Heart left ventricle (tissue), 16 donors: ENCODE measurements around the gene ELANE. TPM values are rescaled to one million over a fixed set of nuclear protein-coding genes. Genes with fewer than 3 reads are reported as not detected.
A peak's percentile ranks its signal among the peaks of the same experiment; 100 is the strongest.

Experiments used
- ATAC-seq, 4 donors: fragments of 200-7000 bp; cut with Tn5 transposase; one replicate each; pipeline ENCODE4 v1.9.1; 2020 to 2022; ENCODE audit warnings: moderate library complexity in 4 of 4, mild to moderate bottlenecking in 3 of 4, moderate number of reproducible peaks in 1 of 4
- DNase-seq, 5 donors: peaks; one replicate each; pipeline ENCODE4 v3.0.0-alpha.2; 2020
- H3K27ac ChIP-seq, 12 donors: fragments of 200-600 bp; sonication (generic) in 4 of 12; one replicate each; pipeline versions ENCODE4 v1.5.0 to v1.8.0; 2016 to 2022; ENCODE audit warnings: mild to moderate bottlenecking in 2 of 12
- H3K27me3 ChIP-seq, 9 donors: fragments of 200-600 bp; sonication (generic) in 2 of 9; one replicate each; pipeline versions ENCODE4 v1.5.1 to v1.8.0; 2016 to 2022; ENCODE audit warnings: mild to moderate bottlenecking in 3 of 9
- H3K36me3 ChIP-seq, 9 donors: fragments of 200-600 bp; sonication (generic) in 2 of 9; one replicate each; pipeline versions ENCODE4 v1.5.0 to v1.8.0; 2018 to 2022; ENCODE audit warnings: mild to moderate bottlenecking in 2 of 9
- H3K4me1 ChIP-seq, 12 donors: fragments of 200-600 bp; sonication (generic) in 4 of 12; one replicate each; pipeline versions ENCODE4 v1.5.0 to v1.8.0; 2016 to 2022; ENCODE audit warnings: mild to moderate bottlenecking in 3 of 12
- H3K4me3 ChIP-seq, 12 donors: fragments of 200-600 bp; sonication (generic) in 4 of 12; one replicate each; pipeline versions ENCODE4 v1.5.0 to v1.8.0; 2017 to 2022; ENCODE audit warnings: mild to moderate bottlenecking in 9 of 12, moderate library complexity in 4 of 12
- H3K9me3 ChIP-seq, 12 donors: fragments of 200-600 bp; sonication (generic) in 4 of 12; one replicate each; pipeline versions ENCODE4 v1.5.0 to v1.8.0; 2016 to 2022; ENCODE audit warnings: mild to moderate bottlenecking in 1 of 12
- POLR2A ChIP-seq, 2 donors: fragments of 450-650 bp; IDR thresholded peaks; one replicate each; pipeline ENCODE4 v1.6.1; 2017; ENCODE audit warnings: antibody characterized with exemption in 2 of 2, mild to moderate bottlenecking in 2 of 2, moderate library complexity in 2 of 2
- WGBS, 4 donors: extraction: QIAGEN DNeasy Blood & Tissue Kit in 2 of 4; methylation state at CpG; one replicate each; pipeline versions ENCODE4 v1.1.5 to v1.1.7; 2013 to 2018; 5-methylcytosine and 5-hydroxymethylcytosine counted together
- intact Hi-C, 10 donors: fragments of 100-400 bp; cut with DNase I; formaldehyde crosslinking; loops; one replicate each; pipeline versions ENCODE4 v1.11.1 to v1.14.2; 2022
- polyA plus RNA-seq, 2 donors: library from polyadenylated mRNA; stranded (reverse); fragments of 200-250 nt; gene quantifications; one replicate each; pipeline ENCODE4 v1.2.3, GENCODE V29; 2013
- total RNA-seq, 9 donors: library from RNA; depleted of rRNA in 2 of 9; stranded (reverse); fragments of >200 nt in 2 of 9; fragmentation: NEBNext Ultra II Directional in 3 of 9; extraction: Animal tissue kit (Norgen Biotek cat#: 25700) in 3 of 9; gene quantifications; one replicate each; pipeline versions ENCODE4 v1.1.0 to v1.2.4, GENCODE V29; 2016 to 2023
- TF ChIP-seq, protein P1 (sequence below), 12 donors: fragments of 200-600 bp; sonication (generic) in 4 of 12; IDR thresholded peaks; one replicate each; pipeline versions ENCODE4 v1.5.0 to v1.8.0; 2018 to 2022; ENCODE audit warnings: antibody characterized with exemption in 12 of 12, mild to moderate bottlenecking in 5 of 12
- donor health status: ischemic (EF 13 %, LVEDD 7.1; RV severe dilation, severe dysfunction).
- donor health status: healthy with polysubstance abuse.
- donor health status: DM: no; HTN: yes; CAD: no.
- donor health status: DM: no; HTN: no; CAD: no.
- donor health status: ischemic (EF 25% LVEDD 6.9; RV normal size, moderate dysfunction).
- donor health status: ischemic (EF 25% LVEDD 5.7; RV mildly dilated, moderate dysfunction).
- donor health status: healthy.
- donor health status: DM: yes; HTN: yes; CAD: no.
- donor health status: ischemic (EF 35%, LVEDD 5.7; RV mildly dilated, moderate dysfunction).
- donor health status: nonischemic (EF 11% LVEDD 7.7; RV severe dilation, severe dysfunction).
- donor health status: DM: yes; HTN: yes; CAD: no.
- donor health status: PGD.
- donor health status: ischemic (EF 29% LVEDD 5.4; RV normal size, mild dysfunction).
- donor health status: nonischemic (EF 23%, LVEDD 6.1; RV moderate dilation, normal function).

Gene ELANE
- total and polyA plus RNA-seq, 11 donors, result 0.42 to 1.8 (median 1.2) TPM; not detected in 5

DNA sequence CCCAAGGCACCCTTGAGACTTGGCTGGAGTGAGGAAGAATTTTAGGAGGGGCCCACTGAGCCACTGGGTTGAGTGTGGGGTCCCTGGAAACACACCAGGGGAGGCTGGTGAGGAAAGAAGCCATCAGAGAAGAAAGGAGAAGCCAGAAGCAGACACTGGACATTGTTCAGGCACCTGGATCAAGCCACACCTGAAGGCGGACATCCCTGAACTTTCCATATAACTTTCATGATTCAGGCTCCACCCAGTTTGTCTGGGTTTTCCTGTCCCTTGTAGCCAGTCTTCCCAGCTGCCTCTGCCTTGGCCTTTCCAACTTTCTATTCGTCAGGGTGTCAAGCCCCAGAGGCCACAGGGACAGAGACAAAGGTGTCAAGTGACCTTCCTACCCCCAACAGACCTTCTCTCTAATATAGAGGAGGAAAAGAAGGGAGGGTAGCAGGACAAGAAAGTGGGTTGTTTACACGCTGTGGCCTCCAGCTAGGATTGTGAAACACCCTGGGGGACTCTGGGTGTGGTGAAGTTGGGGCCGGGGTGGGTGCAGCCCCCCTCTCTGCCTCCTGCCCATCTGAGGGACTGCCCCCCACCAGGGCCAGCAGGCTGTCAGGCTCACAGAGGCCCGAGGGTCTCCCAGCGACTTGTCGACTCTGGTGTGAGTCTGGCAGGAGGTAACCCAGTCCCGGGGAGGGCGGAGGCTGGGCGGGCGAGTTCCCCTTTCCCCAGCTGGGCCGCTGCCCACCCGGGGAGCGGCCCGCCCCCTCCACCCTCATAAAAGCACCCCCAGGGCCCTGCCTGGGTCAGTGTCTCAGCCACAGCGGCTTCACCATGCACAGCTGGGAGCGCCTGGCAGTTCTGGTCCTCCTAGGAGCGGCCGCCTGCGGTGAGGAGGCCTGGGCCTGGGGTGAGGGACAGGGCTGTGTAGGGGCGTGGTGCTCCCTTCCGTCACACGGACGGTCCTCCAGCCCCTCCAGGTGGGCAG lies 7.1 kb downstream of the ELANE start, which contains the start of gene CFD:
TSS of gene CFD (plus strand) at position 797 of the 976 bp plus-strand sequence. CDS start at position 823, 26 bp downstream.
- peak; percentile 43 to 69 (median 60) for ATAC-seq
- Histone ChIP-seq H3K27me3 (peaks cover 0 to 48% (median 17%) of the 10 kb centered on the region in 9 donors), H3K9me3 (no peaks in the 10 kb centered on the region), H3K4me1 (peaks cover 0 to 40% (median 3%) of the 10 kb centered on the region in 12 donors), H3K27ac (peak within 1 kb of the TSS; percentile 40 to 82 (median 74)), H3K4me3 (peak within 1 kb of the TSS; percentile 13 to 59 (median 44)), H3K36me3 (no peaks in the 10 kb centered on the region)
- 40 to 51% (median 45%) methylated on average over 18 to 24 of the region's 24 CpGs for WGBS, 4 donors
- intact Hi-C loops, result loop anchor here in 9 of 10 donors (5.0 to 10.0 kb wide), 5 partner anchors 63 to 123 kb away; partner anchors contain the start of gene WDR18 (in 2 of the 9)
- peak; percentile 60 to 89 (median 72) for DNase-seq
- TF ChIP-seq POLR2A (IDR thresholded peaks at IDR 0.05), result peak in 1 of 2 donors; percentile 67
- TF ChIP-seq, protein P1, sequence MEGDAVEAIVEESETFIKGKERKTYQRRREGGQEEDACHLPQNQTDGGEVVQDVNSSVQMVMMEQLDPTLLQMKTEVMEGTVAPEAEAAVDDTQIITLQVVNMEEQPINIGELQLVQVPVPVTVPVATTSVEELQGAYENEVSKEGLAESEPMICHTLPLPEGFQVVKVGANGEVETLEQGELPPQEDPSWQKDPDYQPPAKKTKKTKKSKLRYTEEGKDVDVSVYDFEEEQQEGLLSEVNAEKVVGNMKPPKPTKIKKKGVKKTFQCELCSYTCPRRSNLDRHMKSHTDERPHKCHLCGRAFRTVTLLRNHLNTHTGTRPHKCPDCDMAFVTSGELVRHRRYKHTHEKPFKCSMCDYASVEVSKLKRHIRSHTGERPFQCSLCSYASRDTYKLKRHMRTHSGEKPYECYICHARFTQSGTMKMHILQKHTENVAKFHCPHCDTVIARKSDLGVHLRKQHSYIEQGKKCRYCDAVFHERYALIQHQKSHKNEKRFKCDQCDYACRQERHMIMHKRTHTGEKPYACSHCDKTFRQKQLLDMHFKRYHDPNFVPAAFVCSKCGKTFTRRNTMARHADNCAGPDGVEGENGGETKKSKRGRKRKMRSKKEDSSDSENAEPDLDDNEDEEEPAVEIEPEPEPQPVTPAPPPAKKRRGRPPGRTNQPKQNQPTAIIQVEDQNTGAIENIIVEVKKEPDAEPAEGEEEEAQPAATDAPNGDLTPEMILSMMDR (IDR thresholded peaks at IDR 0.05), result no peak

DNA sequence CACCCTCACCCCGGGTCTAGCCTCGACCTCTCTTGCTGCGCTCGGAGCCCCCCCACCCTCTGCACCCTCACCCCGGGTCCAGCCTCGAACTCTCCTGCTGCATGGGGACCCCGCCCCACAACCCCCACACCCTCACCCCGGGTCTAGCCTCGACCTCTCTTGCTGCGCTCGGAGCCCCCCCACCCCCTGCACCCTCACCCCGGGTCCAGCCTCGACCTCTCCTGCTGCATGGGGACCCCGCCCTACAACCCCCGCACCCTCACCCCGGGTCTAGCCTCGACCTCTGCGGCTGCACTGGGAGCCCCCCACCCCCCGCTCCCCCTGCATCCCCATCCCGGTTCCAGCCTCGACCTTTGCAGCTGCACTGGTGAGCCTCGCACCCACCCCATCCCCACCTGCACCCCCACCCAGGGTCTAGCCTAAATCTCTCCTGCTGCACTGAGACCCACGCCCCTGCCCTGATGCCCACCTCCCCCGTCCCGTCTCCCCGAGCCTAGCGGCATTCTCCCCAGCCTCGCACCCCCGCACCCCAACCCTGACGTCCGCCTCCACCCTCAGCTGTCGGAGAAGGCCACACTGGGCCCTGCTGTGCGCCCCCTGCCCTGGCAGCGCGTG lies 9.1 kb downstream of the ELANE start:
- Histone ChIP-seq H3K9me3 (no peaks in the 10 kb centered on the region), H3K27ac (no peak overlapping the region), H3K27me3 (peaks cover 0 to 48% (median 17%) of the 10 kb centered on the region in 9 donors), H3K36me3 (no peaks in the 10 kb centered on the region), H3K4me1 (peaks cover 0 to 42% (median 4%) of the 10 kb centered on the region in 12 donors), H3K4me3 (peak overlapping the region in 6 of 12 donors; percentile 40 to 59 (median 56))
- ATAC-seq, result no peak
- DNase-seq, result no peak
- intact Hi-C loops, result loop anchor here in 6 of 10 donors (5.0 to 10.0 kb wide), 4 partner anchors 51 to 124 kb away; partner anchors contain the start of genes R3HDM4 (in 3 of the 6) and WDR18 (in 1 of the 6)
- 62 to 71% (median 68%) methylated on average over 11 to 35 of the region's 35 CpGs for WGBS, 4 donors
- no peak for TF ChIP-seq POLR2A (IDR thresholded peaks at IDR 0.05)
- TF ChIP-seq, protein P1 (IDR thresholded peaks at IDR 0.05), result no peak

DNA sequence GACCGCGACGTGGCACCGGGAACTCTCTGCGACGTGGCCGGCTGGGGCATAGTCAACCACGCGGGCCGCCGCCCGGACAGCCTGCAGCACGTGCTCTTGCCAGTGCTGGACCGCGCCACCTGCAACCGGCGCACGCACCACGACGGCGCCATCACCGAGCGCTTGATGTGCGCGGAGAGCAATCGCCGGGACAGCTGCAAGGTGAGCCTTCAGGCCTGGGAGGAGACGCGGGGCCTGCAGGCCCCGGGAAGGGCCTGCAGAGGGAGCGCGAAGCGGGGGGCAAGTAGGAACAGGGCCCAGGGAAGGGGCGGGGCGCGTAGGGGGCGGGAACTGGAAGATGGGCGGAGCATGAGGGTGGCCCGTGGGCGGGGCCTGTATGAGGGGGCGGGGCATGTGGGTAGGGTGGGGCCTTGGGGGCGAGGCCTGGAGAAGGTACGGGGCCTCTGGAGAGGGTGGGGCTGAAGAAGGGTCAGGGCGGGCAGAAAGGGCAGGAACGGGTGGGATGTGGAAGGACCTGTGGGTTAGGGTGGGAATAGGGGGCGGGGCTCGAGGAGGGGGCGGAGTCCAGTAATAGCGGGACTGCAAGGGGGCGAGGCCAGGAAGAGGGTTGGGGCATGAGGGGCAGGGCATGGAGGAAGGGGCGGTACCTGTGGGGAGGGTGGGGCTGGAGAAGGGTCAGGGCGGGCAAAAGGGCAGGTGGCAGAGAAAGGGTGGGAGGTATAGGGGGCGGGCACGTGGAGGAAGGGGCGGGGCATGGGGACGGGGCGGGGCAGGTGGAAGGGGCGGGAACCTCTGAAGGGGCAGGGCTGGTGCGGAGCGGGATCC lies 9.9 kb downstream of the ELANE start:
- Histone ChIP-seq H3K27ac (no peak overlapping the region), H3K4me1 (peaks cover 0 to 42% (median 4%) of the 10 kb centered on the region in 12 donors), H3K27me3 (peaks cover 0 to 48% (median 17%) of the 10 kb centered on the region in 9 donors), H3K9me3 (no peaks in the 10 kb centered on the region), H3K4me3 (peak overlapping the region in 2 of 12 donors; percentile 5 to 54), H3K36me3 (no peaks in the 10 kb centered on the region)
- TF ChIP-seq, protein P1 (IDR thresholded peaks at IDR 0.05), result no peak
- no peak for TF ChIP-seq POLR2A (IDR thresholded peaks at IDR 0.05)
- ATAC-seq, result peak in 2 of 4 donors; percentile 4 to 5
- intact Hi-C loops, result loop anchor here in 6 of 10 donors (2.0 to 10.0 kb wide), 5 partner anchors 50 to 123 kb away; partner anchors contain the start of genes R3HDM4 (in 3 of the 6) and WDR18 (in 1 of the 6)
- 9 to 26% (median 20%) methylated on average over 29 to 60 of the region's 60 CpGs for WGBS, 4 donors
- DNase-seq, result peak in 1 of 5 donors; percentile 81
